Measurements from ENCODE around the gene DUSP5.

DUSP5 gene

DNA sequence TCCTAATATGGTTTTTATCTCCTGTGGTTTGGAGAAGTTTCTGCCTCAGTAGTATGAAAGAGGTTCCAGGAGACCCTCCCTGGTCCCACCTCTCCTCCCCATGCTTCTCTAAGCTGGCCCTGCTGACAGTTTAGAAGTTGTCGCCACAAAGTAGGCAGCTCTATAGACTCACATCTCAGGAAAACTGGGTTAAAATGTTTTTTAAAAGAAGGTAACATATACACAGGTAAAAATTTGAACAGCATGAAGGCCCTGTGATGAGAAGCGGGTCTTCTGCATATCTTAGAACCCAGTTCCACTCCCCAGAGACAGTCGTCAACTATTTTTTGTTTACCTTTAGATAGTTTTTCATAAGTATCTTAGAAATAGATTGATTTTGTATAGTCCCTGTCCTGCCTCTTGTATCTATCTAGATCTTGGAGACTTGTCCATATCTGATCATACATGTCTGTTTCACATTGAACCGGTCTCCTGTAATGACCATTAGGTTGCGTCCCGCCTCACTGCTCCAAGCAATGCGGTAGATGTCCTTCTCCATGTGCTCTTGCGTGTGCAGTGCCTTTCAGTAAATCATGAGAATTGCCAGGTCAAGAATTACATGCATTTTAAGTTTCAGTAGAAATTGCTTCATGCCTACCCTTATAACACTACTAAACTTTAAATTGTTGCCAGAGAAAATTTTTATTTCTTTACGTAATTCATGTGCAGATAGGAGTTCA, 2.2 kb downstream of the DUSP5 start:
- no peak for DNase-seq

DNA sequence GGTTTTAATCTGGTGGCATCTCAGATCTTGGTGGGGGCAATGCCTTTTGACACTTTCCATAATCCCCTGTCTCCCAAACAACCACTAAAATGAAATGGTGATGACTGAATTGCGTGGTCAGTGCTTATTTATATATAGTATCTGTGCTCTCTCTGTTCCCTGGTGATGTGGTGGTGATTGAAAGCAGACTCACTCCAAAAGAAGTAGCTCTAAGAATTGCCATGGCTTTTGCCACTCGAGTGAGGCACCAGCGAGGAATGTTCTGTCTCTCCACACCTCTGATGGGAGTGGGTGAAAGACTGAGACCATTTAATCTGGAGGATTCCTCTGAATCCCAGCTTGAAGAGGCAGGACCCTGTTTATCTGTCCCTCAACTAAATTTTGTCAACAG, 2.8 kb downstream of the DUSP5 start:
- DNase-seq, result no peak

GRCh38 chr10:110501142-110501937, 3.6 kb downstream of the DUSP5 start:
- DNase-seq, result peak in 34 of 56 donors; percentile 6 to 70 (median 32)

DNA sequence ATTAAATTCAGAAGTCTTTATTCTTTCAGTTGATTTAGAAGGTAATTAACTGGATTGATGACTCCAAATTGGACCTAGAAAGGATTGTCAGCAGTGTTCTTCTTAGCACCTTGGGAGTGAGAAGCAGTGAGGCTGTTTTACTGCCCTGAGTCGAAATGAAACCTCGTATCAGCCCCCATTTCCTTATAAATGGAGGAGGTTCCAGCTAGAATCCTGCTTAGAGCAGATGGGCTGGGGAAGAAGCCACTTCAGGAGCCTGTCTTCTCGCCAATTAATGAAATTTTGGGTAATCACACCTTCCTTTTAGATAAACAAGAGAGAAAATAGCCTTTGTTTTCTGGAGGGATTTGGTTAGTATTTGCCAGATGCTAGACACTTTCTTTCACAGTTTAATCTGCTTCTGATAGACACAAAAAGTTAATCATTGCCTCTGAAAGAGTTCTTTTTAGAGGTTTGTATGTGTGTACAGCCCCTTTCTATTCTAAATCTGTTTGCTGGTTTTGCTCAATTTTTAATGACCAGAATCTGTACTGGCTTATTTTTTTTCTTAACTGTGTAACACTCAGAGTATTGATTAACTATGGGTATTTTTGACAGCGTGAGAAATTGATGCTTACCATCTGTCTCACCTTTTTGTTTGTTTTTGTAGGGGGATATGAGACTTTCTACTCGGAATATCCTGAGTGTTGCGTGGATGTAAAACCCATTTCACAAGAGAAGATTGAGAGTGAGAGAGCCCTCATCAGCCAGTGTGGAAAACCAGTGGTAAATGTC, 4.6 kb downstream of the DUSP5 start:
- DNase-seq, result no peak

GRCh38 chr10:110502851-110503301, 5.2 kb downstream of the DUSP5 start:
- DNase-seq, result peak in 27 of 56 donors; percentile 5 to 49 (median 23)

GRCh38 chr10:110503528-110504110, 5.9 kb downstream of the DUSP5 start:
- DNase-seq, result no peak

- peak in 9 of 56 donors; percentile 4 to 44 (median 15) for DNase-seq
Observed at GRCh38 chr10:110504111-110504735, 6.5 kb downstream of the DUSP5 start.

DNA sequence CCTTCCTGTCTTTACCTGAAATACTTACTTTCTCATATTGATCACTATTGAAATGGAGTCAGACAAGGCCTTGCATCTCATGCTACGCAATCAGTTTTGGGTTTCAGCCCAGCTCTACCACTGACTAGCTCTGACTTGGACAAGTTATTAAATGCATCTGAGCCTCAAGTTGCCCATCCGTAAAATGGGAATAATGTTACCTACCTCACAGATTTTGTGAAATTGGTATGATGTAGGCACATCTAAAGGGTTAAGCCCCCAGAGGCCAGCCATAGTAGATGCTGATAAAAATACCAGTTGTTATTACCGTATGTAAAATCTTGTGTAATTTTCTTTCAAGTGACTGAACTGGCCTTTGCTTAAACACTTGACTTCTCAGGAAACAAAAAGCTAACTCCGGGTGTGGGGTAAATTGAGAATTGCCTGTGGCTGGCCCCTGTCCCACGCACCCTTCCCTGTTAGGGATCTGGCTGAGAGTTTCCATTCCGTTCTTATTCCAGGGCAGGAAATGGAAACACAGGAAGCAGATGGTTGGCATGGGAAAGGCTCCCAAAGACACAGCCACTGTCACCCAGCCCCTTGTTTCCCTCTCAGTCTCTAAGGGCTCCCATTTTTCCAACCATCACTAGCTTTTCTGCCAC, 7.5 kb downstream of the DUSP5 start:
- no peak for DNase-seq

- DNase-seq, result no peak
Observed at GRCh38 chr10:110506448-110506847, 8.7 kb downstream of the DUSP5 start.

DNA sequence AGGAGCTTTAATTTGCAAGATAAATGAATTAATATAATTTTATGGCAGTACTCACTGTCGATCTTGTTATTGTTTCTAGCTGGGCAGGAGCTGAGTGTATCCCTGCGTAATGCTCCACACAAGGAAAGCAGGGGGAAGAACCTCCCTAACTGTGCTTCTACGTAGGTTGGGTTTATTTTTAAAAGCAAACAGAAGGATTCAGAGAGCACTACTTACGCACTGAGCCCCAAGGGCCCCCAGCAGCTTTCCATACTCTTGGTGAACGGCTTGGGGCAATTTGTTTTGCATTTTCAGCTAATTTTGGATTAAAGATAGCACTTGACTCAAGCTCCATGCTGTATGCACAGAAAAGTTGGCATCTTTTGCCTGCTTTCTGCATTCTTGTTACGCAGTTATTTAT, 9.6 kb downstream of the DUSP5 start:
- peak in 4 of 56 donors; percentile 7 to 42 (median 26) for DNase-seq

DNA sequence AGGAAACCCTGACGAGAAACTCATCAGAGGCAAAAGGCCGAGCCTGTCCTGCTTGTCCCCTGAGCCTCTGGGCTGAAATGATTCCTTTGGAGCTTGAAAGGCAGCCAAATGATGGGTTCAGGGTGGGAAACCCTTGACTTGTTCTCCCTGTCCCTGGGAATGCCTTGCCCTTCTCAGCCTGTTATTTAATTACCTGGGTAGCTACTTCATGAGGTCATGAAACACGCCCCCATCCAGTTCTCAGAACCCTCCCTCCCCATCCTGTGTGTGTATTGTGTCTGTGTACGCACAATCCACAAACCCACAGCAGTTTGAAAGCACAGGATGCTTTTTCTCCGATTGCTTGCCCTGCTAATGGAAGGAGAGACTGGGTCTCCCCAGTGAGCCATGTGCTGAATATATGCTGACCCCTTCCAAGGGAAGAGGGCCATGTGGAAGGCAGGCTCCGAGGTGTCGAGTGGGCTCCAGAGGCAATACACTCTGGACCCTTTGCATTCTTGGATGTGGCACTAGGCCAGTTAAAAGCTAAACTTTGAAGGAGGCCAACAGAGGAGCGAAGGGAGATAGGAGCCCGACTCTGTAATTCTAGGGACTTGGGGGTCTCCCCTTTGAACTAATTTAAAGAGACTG, 10.6 kb downstream of the DUSP5 start:
- DNase-seq, result no peak

DNA sequence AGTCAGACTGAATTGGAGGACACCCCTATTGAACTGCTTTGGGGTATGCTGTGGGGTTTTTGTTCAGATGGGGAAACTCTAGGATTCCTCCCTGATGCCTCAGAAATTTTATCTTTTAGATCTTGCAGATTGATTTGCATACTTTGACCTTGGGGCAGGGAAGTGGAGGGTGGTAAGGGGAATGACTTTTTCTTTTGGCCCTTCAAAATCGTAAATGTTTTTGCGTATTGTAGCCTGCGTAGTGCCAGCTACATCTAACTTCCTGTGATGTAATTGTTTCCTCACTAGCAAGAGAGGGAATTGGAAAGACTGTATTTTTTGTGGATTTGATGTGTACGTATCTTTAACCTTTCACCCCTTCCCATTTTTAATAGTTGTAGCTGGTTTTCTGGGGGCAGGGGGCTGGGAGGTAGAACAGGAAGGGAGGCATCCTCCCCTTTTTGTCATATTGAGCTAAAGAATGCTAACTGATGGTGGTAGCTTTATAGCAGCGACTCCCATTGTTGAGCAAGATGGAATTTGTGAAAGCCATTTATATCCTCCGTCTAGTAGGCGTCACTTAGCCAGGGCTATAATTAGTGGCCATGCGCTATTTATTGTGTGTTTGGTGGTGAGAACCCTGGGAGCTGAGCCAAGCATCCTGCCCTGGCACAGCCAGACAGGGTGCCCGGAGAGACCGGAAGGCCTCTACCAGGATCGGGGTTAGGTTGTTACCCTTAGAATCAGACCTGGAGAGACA, 11.3 kb downstream of the DUSP5 start:
- DNase-seq, result no peak

- no peak for DNase-seq
Observed at GRCh38 chr10:110509560-110509959, 11.9 kb downstream of the DUSP5 start.

GRCh38 chr10:110510086-110510485, 12.4 kb downstream of the DUSP5 start:
- no peak for DNase-seq

GRCh38 chr10:110510730-110511129, 13.0 kb downstream of the DUSP5 start:
- DNase-seq, result no peak

DNA sequence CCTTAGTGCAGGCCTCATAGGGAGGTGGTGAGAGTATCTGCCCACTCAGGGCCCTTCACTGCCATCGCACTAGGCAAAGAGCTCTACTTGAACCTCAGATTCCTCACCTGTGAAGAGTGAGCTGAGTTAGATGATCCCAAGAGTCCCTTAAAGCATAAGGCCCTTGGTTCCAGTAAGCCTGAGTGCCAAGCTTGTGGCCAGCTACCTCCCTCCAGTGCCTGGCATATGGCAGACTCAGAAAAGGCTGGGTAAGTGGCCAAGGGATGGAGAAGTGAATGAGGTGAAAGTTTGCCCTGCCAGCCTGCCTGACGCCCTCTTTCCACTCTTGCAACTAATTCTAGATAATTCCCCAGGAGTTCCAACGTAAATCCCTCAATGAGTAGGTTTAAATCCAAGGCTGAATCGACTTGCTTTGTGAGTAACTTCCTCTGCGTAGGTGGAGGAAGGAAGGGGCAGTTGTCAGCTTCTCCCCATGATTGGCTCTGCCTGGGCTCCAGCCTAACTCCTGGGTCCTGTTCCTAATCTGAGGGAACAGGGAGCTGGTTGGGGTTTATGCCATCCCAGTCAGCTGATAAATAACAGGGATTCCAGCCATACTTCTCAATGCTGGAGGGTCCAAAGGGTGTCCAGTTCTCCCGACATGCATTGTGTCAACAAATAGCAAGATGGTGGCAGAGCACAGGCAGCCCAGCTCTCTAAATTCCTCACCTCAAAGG, 14.2 kb downstream of the DUSP5 start:
- DNase-seq, result no peak

DNA sequence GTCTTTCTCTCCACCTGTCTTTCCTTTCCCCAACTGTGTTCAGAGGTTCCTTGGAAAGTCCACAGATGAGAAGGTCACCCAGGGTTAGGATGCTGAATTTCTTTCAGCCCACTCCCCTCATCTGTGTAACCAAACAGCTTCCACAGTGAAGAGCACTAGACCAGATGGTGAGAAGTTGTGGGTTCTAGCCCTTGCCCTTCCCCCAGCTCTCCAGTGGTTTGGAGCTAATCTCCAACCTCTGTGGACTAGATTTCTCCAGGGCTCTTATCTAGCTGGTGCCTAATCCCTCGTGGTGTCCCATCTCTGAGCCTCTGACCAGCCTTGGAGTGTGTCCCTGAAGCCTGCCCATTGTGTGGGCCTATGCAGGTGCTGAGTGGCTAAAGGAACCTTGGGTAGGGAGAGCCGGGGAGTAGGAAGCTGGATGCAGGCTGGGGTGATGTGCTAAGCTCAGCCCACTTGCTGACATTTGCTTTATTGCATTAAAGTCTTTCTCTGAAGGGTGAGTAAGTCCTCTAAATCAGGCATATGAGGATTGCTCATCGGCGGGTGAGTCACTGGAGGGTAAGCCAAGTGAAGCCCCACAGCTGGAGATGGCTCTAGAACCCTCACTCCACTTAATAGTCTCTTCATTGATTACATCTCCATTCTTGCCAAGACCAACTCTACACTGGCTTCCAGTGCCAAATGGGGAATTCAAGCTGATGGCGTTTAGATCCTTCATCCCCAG, 14.9 kb downstream of the DUSP5 start:
- DNase-seq, result peak in 24 of 56 donors; percentile 4 to 79 (median 30)

DNA sequence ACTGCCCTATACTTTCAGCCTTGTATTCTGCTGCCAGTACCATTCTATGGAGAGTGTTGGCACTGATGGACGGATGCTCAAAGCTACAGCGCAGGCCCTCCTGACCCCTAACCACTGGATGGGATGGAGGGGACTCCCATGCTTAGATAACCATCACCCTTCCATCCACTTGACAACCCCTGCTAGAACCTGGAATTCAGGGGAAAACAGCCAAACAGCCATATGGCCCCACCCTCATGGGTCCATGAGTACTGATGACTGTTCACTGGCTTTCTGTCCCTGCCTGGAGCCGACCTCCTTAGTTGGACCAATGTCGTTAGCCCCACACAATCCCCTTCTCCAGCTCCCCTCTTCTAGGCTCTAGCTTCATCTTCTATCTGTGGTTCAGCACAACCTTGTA, 16.2 kb downstream of the DUSP5 start:
- no peak for DNase-seq

Data from nucleus accumbens (tissue), 56 donors.